Measurements from ENCODE around the gene PDPK1.
"Not testable (repeated sequence)": the region's sequence is repeated elsewhere in the genome, so short reads cannot be mapped to it uniquely, and the experiment has no call there.

Gene PDPK1

DNA sequence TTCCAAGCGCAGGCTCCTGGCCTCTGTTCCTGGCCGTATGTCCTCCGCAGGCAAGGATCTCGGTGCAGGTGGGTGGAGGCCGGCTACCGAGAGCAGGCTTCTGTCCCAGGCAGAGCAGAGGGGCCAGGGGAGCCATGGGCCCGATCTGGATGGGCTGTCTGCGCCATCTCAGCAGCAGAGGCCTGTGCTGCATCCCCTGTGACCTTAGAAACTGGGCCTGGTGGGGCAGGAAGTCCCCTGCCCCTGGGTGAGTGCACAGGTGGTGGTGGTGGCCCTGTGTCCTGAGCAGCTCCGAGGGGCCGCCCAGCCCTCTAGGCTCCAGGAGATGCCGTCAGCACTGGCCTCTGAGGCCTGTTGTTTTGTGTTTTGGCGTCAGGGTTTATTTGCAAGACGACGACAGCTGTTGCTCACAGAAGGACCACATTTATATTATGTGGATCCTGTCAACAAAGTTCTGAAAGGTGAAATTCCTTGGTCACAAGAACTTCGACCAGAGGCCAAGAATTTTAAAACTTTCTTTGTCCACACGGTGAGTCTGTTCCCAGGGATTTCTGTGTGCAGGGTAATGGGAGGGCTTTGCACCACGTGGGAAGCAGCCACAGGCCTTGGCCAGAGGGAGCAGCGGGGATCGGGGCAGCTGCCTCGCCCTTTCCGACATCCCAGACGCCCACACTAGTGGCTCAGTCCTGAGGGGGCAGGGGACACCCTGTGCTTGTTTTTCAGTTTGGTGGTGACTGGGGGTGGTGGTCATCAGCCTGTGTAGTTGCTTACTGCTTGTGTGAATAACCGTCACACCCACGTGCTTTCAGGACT lies 59.1 kb downstream of the PDPK1 start:
- Histone ChIP-seq H3K4me3 (ENCODE audit: low read depth, low read length) (no peak overlapping the region), H3K27me3 (ENCODE audit: insufficient read depth, low read length) (no peaks in the 10 kb centered on the region), H2AFZ (ENCODE audit: low read length, unreplicated experiment) (no peak overlapping the region), H3K79me2 (ENCODE audit: control insufficient read depth, insufficient read depth, low read length, unreplicated experiment) (no peaks in the 10 kb centered on the region), H3K36me3 (ENCODE audit: insufficient read depth, low read length) (no peaks in the 10 kb centered on the region), H3K4me1 (ENCODE audit: control insufficient read depth, insufficient read depth, low read length, unreplicated experiment) (no peaks in the 10 kb centered on the region), H3K27ac (ENCODE audit: low read depth, low read length) (no peak overlapping the region)

DNA sequence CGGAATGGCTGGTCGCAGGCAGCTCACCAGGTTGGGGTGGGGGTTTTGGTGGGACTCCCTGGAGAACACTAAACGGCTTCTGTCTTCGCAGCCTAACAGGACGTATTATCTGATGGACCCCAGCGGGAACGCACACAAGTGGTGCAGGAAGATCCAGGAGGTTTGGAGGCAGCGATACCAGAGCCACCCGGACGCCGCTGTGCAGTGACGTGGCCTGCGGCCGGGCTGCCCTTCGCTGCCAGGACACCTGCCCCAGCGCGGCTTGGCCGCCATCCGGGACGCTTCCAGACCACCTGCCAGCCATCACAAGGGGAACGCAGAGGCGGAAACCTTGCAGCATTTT lies 59.7 kb downstream of the PDPK1 start:
- Histone ChIP-seq H3K4me1 (ENCODE audit: control insufficient read depth, insufficient read depth, low read length, unreplicated experiment) (peaks cover 1% of the 10 kb centered on the region), H3K36me3 (ENCODE audit: insufficient read depth, low read length) (no peaks in the 10 kb centered on the region), H2AFZ (ENCODE audit: low read length, unreplicated experiment) (no peak overlapping the region), H3K4me3 (ENCODE audit: low read depth, low read length) (no peak overlapping the region), H3K79me2 (ENCODE audit: control insufficient read depth, insufficient read depth, low read length, unreplicated experiment) (no peaks in the 10 kb centered on the region), H3K27me3 (ENCODE audit: insufficient read depth, low read length) (no peaks in the 10 kb centered on the region), H3K27ac (ENCODE audit: low read depth, low read length) (no peak overlapping the region)

GRCh38 chr16:2598133-2598641 lies 60.4 kb downstream of the PDPK1 start:
- Histone ChIP-seq H3K4me3 (ENCODE audit: low read depth, low read length) (no peak overlapping the region), H3K27ac (ENCODE audit: low read depth, low read length) (no peak overlapping the region), H3K4me1 (ENCODE audit: control insufficient read depth, insufficient read depth, low read length, unreplicated experiment) (peaks cover 4% of the 10 kb centered on the region), H3K27me3 (ENCODE audit: insufficient read depth, low read length) (no peaks in the 10 kb centered on the region), H2AFZ (ENCODE audit: low read length, unreplicated experiment) (no peak overlapping the region), H3K79me2 (ENCODE audit: control insufficient read depth, insufficient read depth, low read length, unreplicated experiment) (no peaks in the 10 kb centered on the region), H3K36me3 (ENCODE audit: insufficient read depth, low read length) (no peaks in the 10 kb centered on the region)

DNA sequence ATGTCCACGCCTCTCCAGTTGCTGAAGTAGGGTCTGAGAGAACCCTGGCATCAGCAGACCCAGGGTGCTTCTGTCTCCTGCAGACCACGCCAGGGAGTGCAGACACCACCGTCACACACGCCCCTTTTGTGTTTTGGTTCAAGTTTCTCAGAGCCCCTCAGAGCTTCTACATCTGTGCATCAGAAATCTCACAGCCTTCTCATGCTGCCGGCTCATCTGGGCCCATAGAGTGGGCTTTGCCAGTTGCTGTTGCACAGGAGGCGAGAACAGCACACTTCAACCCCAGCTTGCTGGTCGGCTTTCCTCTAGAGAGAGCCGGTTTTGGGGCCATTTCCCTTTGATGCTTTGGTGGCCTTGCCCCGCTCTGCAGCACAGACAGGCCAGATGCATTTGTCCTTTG lies 60.9 kb downstream of the PDPK1 start:
- H3K4me3 ChIP-seq (ENCODE audit: low read depth, low read length), result no peak overlapping the region
- H3K27ac ChIP-seq (ENCODE audit: low read depth, low read length), result no peak overlapping the region
- H3K4me1 ChIP-seq (ENCODE audit: control insufficient read depth, insufficient read depth, low read length, unreplicated experiment), result peaks cover 4% of the 10 kb centered on the region
- H3K36me3 ChIP-seq (ENCODE audit: insufficient read depth, low read length), result no peaks in the 10 kb centered on the region
- H3K79me2 ChIP-seq (ENCODE audit: control insufficient read depth, insufficient read depth, low read length, unreplicated experiment), result peaks cover 2% of the 10 kb centered on the region
- H3K27me3 ChIP-seq (ENCODE audit: insufficient read depth, low read length), result no peaks in the 10 kb centered on the region
- H2AFZ ChIP-seq (ENCODE audit: low read length, unreplicated experiment), result no peak overlapping the region

DNA sequence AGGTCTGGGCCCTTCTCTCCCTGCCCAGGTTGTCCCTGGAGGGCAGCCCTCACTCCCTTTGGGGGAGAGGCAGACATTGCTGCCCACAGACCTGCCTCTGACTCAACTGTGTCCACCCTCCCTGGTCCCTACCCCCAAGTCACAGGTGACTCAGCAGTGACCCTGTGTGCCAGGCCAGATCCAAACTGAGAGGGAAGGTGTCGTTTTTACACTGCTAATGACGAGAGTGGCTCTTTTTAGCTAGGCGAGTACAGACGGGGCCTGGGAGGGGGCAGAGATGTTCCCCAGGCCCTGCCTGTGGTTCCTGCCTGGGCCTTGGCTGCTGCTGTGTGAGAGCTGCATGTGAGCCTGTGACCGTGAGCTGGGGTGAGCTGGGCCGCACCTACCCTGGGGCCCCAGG lies 61.3 kb downstream of the PDPK1 start:
- H3K79me2 ChIP-seq (ENCODE audit: control insufficient read depth, insufficient read depth, low read length, unreplicated experiment); H2AFZ ChIP-seq (ENCODE audit: low read length, unreplicated experiment); H3K4me1 ChIP-seq (ENCODE audit: control insufficient read depth, insufficient read depth, low read length, unreplicated experiment); H3K27ac ChIP-seq (ENCODE audit: low read depth, low read length); H3K36me3 ChIP-seq (ENCODE audit: insufficient read depth, low read length); H3K27me3 ChIP-seq (ENCODE audit: insufficient read depth, low read length); H3K4me3 ChIP-seq (ENCODE audit: low read depth, low read length): not testable (repeated sequence)

- not testable (repeated sequence) for H3K79me2 ChIP-seq (ENCODE audit: control insufficient read depth, insufficient read depth, low read length, unreplicated experiment); H3K4me3 ChIP-seq (ENCODE audit: low read depth, low read length); H3K36me3 ChIP-seq (ENCODE audit: insufficient read depth, low read length); H3K27ac ChIP-seq (ENCODE audit: low read depth, low read length); H3K4me1 ChIP-seq (ENCODE audit: control insufficient read depth, insufficient read depth, low read length, unreplicated experiment); H3K27me3 ChIP-seq (ENCODE audit: insufficient read depth, low read length); H2AFZ ChIP-seq (ENCODE audit: low read length, unreplicated experiment)
These were observed 62.0 kb downstream of the PDPK1 start for GRCh38 chr16:2599785-2600184.

GRCh38 chr16:2601301-2602025 lies 63.6 kb downstream of the PDPK1 start:
- not testable (repeated sequence) for H3K4me1 ChIP-seq (ENCODE audit: control insufficient read depth, insufficient read depth, low read length, unreplicated experiment)

DNA sequence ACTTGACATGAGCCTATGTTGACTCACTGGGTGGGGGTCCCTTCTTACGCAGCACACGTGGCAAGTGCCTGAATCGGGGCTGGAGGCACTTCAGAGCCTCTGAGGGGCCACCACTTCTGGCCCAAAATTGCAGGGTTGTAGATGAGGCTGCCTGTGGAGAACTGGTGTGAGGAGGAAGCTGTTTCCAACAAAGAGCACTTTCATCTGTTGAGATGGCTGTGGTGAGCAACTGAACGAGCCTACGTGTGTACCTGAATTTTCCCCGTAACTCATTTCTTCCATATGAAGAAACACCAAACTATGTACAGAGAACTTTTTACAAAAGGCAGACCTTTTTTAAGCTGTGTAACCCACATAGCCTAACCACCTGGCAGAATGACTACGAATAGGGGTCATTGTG lies 64.4 kb downstream of the PDPK1 start:
- H3K27ac ChIP-seq (ENCODE audit: low read depth, low read length); H3K4me3 ChIP-seq (ENCODE audit: low read depth, low read length); H2AFZ ChIP-seq (ENCODE audit: low read length, unreplicated experiment); H3K36me3 ChIP-seq (ENCODE audit: insufficient read depth, low read length); H3K4me1 ChIP-seq (ENCODE audit: control insufficient read depth, insufficient read depth, low read length, unreplicated experiment); H3K27me3 ChIP-seq (ENCODE audit: insufficient read depth, low read length): not testable (repeated sequence)
- peaks cover 13% of the 10 kb centered on the region for H3K79me2 ChIP-seq (ENCODE audit: control insufficient read depth, insufficient read depth, low read length, unreplicated experiment)

More at GRCh38 chr16:2601301-2602025, 63.6 kb downstream of the PDPK1 start:
- H2AFZ ChIP-seq (ENCODE audit: low read length, unreplicated experiment); H3K4me3 ChIP-seq (ENCODE audit: low read depth, low read length); H3K27me3 ChIP-seq (ENCODE audit: insufficient read depth, low read length); H3K36me3 ChIP-seq (ENCODE audit: insufficient read depth, low read length); H3K27ac ChIP-seq (ENCODE audit: low read depth, low read length): not testable (repeated sequence)
- peaks cover 13% of the 10 kb centered on the region for H3K79me2 ChIP-seq (ENCODE audit: control insufficient read depth, insufficient read depth, low read length, unreplicated experiment)

- Histone ChIP-seq H2AFZ (ENCODE audit: low read length, unreplicated experiment) (no peak overlapping the region), H3K27me3 (ENCODE audit: insufficient read depth, low read length) (no peaks in the 10 kb centered on the region)
These were observed 65.6 kb downstream of the PDPK1 start for GRCh38 chr16:2603165-2604015.

DNA sequence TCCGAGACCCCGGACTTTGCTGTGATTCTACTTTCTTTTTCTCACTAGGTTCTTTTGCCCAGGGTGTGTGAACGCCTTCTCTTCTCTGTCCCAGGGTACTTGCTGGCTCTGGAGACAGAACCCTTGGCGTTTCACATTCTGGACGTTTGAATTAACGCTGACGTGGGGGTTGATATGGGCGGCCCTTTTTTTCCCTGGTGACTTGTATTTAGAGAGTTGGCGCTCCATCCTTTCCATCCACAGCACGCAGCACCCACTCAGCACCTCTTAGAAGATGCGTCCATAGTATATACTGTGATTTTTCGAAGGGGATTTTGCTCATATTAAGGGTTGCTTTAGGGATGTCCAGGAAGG lies 66.2 kb downstream of the PDPK1 start:
- Histone ChIP-seq H3K27ac (ENCODE audit: low read depth, low read length) (peak overlapping the region; percentile 61), H3K79me2 (ENCODE audit: control insufficient read depth, insufficient read depth, low read length, unreplicated experiment) (peaks cover 22% of the 10 kb centered on the region), H3K4me3 (ENCODE audit: low read depth, low read length) (peak overlapping the region; percentile 80)
- not testable (repeated sequence) for H3K27me3 ChIP-seq (ENCODE audit: insufficient read depth, low read length); H3K36me3 ChIP-seq (ENCODE audit: insufficient read depth, low read length); H2AFZ ChIP-seq (ENCODE audit: low read length, unreplicated experiment); H3K4me1 ChIP-seq (ENCODE audit: control insufficient read depth, insufficient read depth, low read length, unreplicated experiment)

More at GRCh38 chr16:2603165-2604015, 65.6 kb downstream of the PDPK1 start:
- Histone ChIP-seq H3K4me3 (ENCODE audit: low read depth, low read length) (peak overlapping the region; percentile 80), H3K79me2 (ENCODE audit: control insufficient read depth, insufficient read depth, low read length, unreplicated experiment) (peaks cover 22% of the 10 kb centered on the region), H3K36me3 (ENCODE audit: insufficient read depth, low read length) (no peaks in the 10 kb centered on the region), H3K27ac (ENCODE audit: low read depth, low read length) (peak overlapping the region; percentile 61), H3K4me1 (ENCODE audit: control insufficient read depth, insufficient read depth, low read length, unreplicated experiment) (peaks cover 10% of the 10 kb centered on the region)

All from ACC112 (cell line).